Endothelial cell of umbilical vein (primary cell): ENCODE results near the gene LRFN2. TPM values are rescaled to one million over a fixed set of nuclear protein-coding genes. Genes with fewer than 3 reads are reported as not detected.

ENCODE experiments used
- BruUV-seq: library from RNA; stranded (reverse); fragments of 400-500 nt; replicated peaks from 2 replicates; lab custom pipeline; 2021; lab: Mats Ljungman, UMichigan
- CTCF ChIA-PET: fragments of 300-600, 350-600 bp; sonication (Branson Sonifier 250); formaldehyde crosslinking; loops from one replicate; lab custom pipeline; 2021; ENCODE audit warnings: antibody characterized with exemption, inconsistent platforms; lab: Charles Lee
- POLR2A ChIA-PET: fragments of 300-600, 350-600 bp; sonication (Branson Sonifier 250); formaldehyde crosslinking; loops from one replicate; lab custom pipeline; 2021; ENCODE audit warnings: antibody characterized with exemption, inconsistent platforms; lab: Charles Lee
- DNase-seq: peaks from one replicate; pipeline ENCODE4 v3.0.0-alpha.2; 2011; ENCODE audit warnings: low read depth, low spot score
- FAIRE-seq: peaks from 2 replicates; lab custom pipeline; 2011; peaks lifted over from hg19 to GRCh38; lab: Jason Lieb, UNC
- H2AFZ ChIP-seq: 2 replicates; pipeline ENCODE4 v1.6.0; 2012; ENCODE audit warnings: low read depth, low read length, control low read depth, inconsistent platforms
- H3K27ac ChIP-seq: 2 replicates; pipeline ENCODE4 v1.5.1; 2011; ENCODE audit warnings: low read depth, mild to moderate bottlenecking, control low read depth, low read length, moderate library complexity; ENCODE audit not compliant: insufficient read depth
- H3K27me3 ChIP-seq, 2 experiments: 2 replicates each; pipeline versions ENCODE4 v1.6.0 to v1.6.1; 2011; ENCODE audit warnings: low read length in 2 of 2, mixed read lengths in 1 of 2; ENCODE audit not compliant: control insufficient read depth in 2 of 2, insufficient read depth in 2 of 2
- H3K36me3 ChIP-seq, 2 experiments: 2 replicates in 1 of 2; 3 replicates in 1 of 2; pipeline ENCODE4 v1.5.1; 2011; ENCODE audit warnings: low read length in 2 of 2, mild to moderate bottlenecking in 1 of 2, moderate library complexity in 1 of 2; ENCODE audit not compliant: control insufficient read depth in 2 of 2, insufficient read depth in 2 of 2; ENCODE audit errors: extremely low read depth in 1 of 2
- H3K4me1 ChIP-seq: 3 replicates; pipeline ENCODE4 v1.5.1; 2011; ENCODE audit warnings: mild to moderate bottlenecking, low read length; ENCODE audit not compliant: control insufficient read depth, insufficient read depth; ENCODE audit errors: extremely low read depth
- H3K4me2 ChIP-seq: 2 replicates; pipeline ENCODE4 v1.6.1; 2011; ENCODE audit warnings: low read length, control low read depth, mixed read lengths; ENCODE audit not compliant: insufficient read depth
- H3K4me3 ChIP-seq, 3 experiments: fragments of 200-600 bp in 1 of 3; sonication (generic), shearing (Covaris generic) in 1 of 3; replicated peaks in 1 of 3; 2 replicates each; pipeline ENCODE4 v1.5.1; 2011 to 2016; ENCODE audit warnings: control low read depth in 3 of 3, low read length in 3 of 3, mild to moderate bottlenecking in 2 of 3, inconsistent platforms in 1 of 3, low read depth in 1 of 3, moderate library complexity in 1 of 3; ENCODE audit not compliant: insufficient read depth in 1 of 3
- H3K79me2 ChIP-seq: 2 replicates; pipeline ENCODE4 v1.6.0; 2012; ENCODE audit warnings: low read length, inconsistent platforms; ENCODE audit not compliant: control insufficient read depth, insufficient read depth
- H3K9ac ChIP-seq: replicated peaks from 2 replicates; pipeline ENCODE3; 2011; ENCODE audit warnings: low read length, control low read depth; ENCODE audit not compliant: insufficient read depth; ENCODE audit errors: extremely low read depth
- H3K9me1 ChIP-seq: replicated peaks from 3 replicates; pipeline ENCODE4 v1.6.0; 2011; ENCODE audit warnings: mild to moderate bottlenecking, low read length; ENCODE audit not compliant: control insufficient read depth, insufficient read depth; ENCODE audit errors: extremely low read depth
- H3K9me3 ChIP-seq: replicated peaks from 2 replicates; pipeline ENCODE4 v1.5.1; 2012; ENCODE audit warnings: low read length, inconsistent platforms; ENCODE audit not compliant: control insufficient read depth, insufficient read depth
- H4K20me1 ChIP-seq: replicated peaks from 2 replicates; pipeline ENCODE3; 2011; ENCODE audit warnings: mild to moderate bottlenecking, low read length; ENCODE audit not compliant: control insufficient read depth, insufficient read depth; ENCODE audit errors: extremely low read depth
- CTCF ChIP-seq, 2 donors: IDR thresholded peaks; 1 replicate in 1 of 2; 2 replicates in 1 of 2; pipeline ENCODE4 v1.5.1; 2011; ENCODE audit warnings: low read length in 2 of 2, mild to moderate bottlenecking in 2 of 2, moderate library complexity in 2 of 2, control low read depth in 1 of 2, inconsistent platforms in 1 of 2, low read depth in 1 of 2; ENCODE audit not compliant: insufficient read depth in 1 of 2; ENCODE audit errors: extremely low read depth in 1 of 2
- EZH2 ChIP-seq: IDR thresholded peaks from 2 replicates; pipeline ENCODE4 v1.6.1; 2012; ENCODE audit warnings: borderline replicate concordance, low read depth, mild to moderate bottlenecking, moderate library complexity, low read length, inconsistent platforms; ENCODE audit not compliant: severe bottlenecking
- FOS ChIP-seq: IDR thresholded peaks from 2 replicates; pipeline ENCODE4 v1.6.1; 2011; ENCODE audit warnings: mild to moderate bottlenecking, low read length, moderate library complexity, borderline replicate concordance; ENCODE audit not compliant: insufficient read depth
- GATA2 ChIP-seq: IDR thresholded peaks from 2 replicates; pipeline ENCODE4 v1.7.0; 2011; ENCODE audit warnings: low read depth, mild to moderate bottlenecking, moderate library complexity, mixed read lengths, low read length; ENCODE audit not compliant: insufficient read length, insufficient read depth
- JUN ChIP-seq: IDR thresholded peaks from 2 replicates; pipeline ENCODE4 v1.6.1; 2011; ENCODE audit warnings: borderline replicate concordance, low read depth; ENCODE audit not compliant: insufficient read length, insufficient read depth
- MAX ChIP-seq: IDR thresholded peaks from 2 replicates; pipeline ENCODE4 v1.6.1; 2011; ENCODE audit not compliant: insufficient read depth, insufficient read length
- MYC ChIP-seq: IDR thresholded peaks from one replicate; pipeline ENCODE4 v1.6.1; 2011; ENCODE audit warnings: mild to moderate bottlenecking, low read depth, low read length
- POLR2A ChIP-seq: IDR thresholded peaks from 2 replicates; pipeline ENCODE4 v1.6.1; 2012; ENCODE audit warnings: low read depth, mild to moderate bottlenecking, control low read depth, low read length
- POLR2AphosphoS5 ChIP-seq: IDR thresholded peaks from 2 replicates; pipeline ENCODE4 v1.6.1; 2012; ENCODE audit warnings: low read depth, mild to moderate bottlenecking, control low read depth, low read length, moderate library complexity; ENCODE audit not compliant: insufficient read depth
- dilution Hi-C: fragments of 300-500 bp; cut with MboI; formaldehyde crosslinking; loops from one replicate; pipeline ENCODE4 v1.15.0; 2019; ENCODE audit warnings: low sequenced_read_pairs; ENCODE audit not compliant: extremely low pct_ligation_motif_present
- intact Hi-C: fragments of 100-400 bp; cut with micrococcal nuclease; formaldehyde crosslinking; loops from one replicate; pipeline ENCODE4 v1.10.0; 2022
- polyA plus RNA-seq, 4 experiments: library from polyadenylated mRNA; depleted of rRNA in 3 of 4; stranded (reverse) in 3 of 4; unstranded in 1 of 4; fragments of >200 nt; gene quantifications; 2 replicates each; pipeline versions ENCODE4 v1.2.1 to v1.2.3, GENCODE V29; 2011 to 2012; ENCODE audit warnings: missing spikeins in 1 of 4
- total RNA-seq: library from RNA; stranded (reverse); gene quantifications from 2 replicates; pipeline ENCODE4 v1.2.3, GENCODE V29; 2021

LRFN2 gene
- total and polyA plus RNA-seq, 2 donors (not counting 3 experiments of a cell fraction or from before 2014, with no cell fraction given), result not detected

- ChIA-PET POLR2A (no interaction called here), CTCF (no interaction called here)
- Histone ChIP-seq H3K9ac (no peak overlapping the region), H3K4me3 (no peak overlapping the region), H3K27ac (no peak overlapping the region), H3K36me3 (no peaks in the 10 kb centered on the region), H3K9me1 (no peaks in the 10 kb centered on the region), H3K27me3 (no peaks in the 10 kb centered on the region), H3K4me2 (no peak overlapping the region), H3K79me2 (no peaks in the 10 kb centered on the region), H2AFZ (no peak overlapping the region), H4K20me1 (no peaks in the 10 kb centered on the region), H3K9me3 (no peaks in the 10 kb centered on the region), H3K4me1 (no peaks in the 10 kb centered on the region)
- no peak for FAIRE-seq
- no peak for TF ChIP-seq MAX
- TF ChIP-seq MYC, result no peak
- TF ChIP-seq FOS, result no peak
- no peak for TF ChIP-seq CTCF (IDR thresholded peaks at IDR 0.05; ENCODE audit: extremely low read depth in 1 of 2, insufficient read depth in 1 of 2, low read depth in 1 of 2, low read length in 2 of 2)
- TF ChIP-seq JUN, result no peak
- TF ChIP-seq POLR2AphosphoS5, result no peak
- no peak for TF ChIP-seq GATA2
- TF ChIP-seq EZH2, result no peak
- no peak for TF ChIP-seq POLR2A
- intact Hi-C loops (no loop called here), dilution Hi-C loops (no loop called here)
- no TSS peak for BruUV-seq
- no peak for DNase-seq
Observed at GRCh38 chr6:40359808-40360207, 227.4 kb downstream of the LRFN2 start.
